C4-2B (cell line): ENCODE data around the gene NTRK3.

Experiments used
- H3K27ac ChIP-seq: fragments of 450-650 bp; 2 replicates; pipeline ENCODE4 v1.5.1; 2017
- ZFX ChIP-seq: fragments of 450-650 bp; IDR thresholded peaks from 2 replicates; pipeline ENCODE4 v1.6.1; 2017
- TF ChIP-seq, protein P1 (sequence below): fragments of 450-650 bp; conservative IDR thresholded peaks from 2 replicates; pipeline ENCODE4 v1.5.1; 2017; ENCODE audit warnings: mild to moderate bottlenecking

The NTRK3 gene

DNA sequence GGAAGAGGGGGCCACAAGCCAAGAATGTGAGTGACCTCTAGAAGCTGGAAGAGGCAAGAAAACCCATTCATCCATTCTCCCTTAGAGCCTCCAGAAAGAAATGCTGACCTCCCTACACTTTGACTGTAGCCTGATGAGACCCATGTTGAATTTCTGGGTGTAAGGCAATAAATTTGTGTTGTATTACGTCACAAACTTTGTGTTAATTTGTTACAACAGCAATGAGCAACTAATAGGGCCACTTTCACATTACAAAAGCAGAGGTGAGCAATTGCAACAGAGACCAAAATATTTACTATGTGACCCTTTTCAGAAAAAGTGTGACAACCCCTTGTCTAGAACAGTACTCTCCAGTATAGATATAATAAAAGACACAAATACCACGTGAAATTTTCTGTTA is 101.2 kb downstream of the NTRK3 start:
- no peak overlapping the region for H3K27ac ChIP-seq
- no peak for TF ChIP-seq ZFX
- TF ChIP-seq, protein P1, sequence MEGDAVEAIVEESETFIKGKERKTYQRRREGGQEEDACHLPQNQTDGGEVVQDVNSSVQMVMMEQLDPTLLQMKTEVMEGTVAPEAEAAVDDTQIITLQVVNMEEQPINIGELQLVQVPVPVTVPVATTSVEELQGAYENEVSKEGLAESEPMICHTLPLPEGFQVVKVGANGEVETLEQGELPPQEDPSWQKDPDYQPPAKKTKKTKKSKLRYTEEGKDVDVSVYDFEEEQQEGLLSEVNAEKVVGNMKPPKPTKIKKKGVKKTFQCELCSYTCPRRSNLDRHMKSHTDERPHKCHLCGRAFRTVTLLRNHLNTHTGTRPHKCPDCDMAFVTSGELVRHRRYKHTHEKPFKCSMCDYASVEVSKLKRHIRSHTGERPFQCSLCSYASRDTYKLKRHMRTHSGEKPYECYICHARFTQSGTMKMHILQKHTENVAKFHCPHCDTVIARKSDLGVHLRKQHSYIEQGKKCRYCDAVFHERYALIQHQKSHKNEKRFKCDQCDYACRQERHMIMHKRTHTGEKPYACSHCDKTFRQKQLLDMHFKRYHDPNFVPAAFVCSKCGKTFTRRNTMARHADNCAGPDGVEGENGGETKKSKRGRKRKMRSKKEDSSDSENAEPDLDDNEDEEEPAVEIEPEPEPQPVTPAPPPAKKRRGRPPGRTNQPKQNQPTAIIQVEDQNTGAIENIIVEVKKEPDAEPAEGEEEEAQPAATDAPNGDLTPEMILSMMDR = no peak

DNA sequence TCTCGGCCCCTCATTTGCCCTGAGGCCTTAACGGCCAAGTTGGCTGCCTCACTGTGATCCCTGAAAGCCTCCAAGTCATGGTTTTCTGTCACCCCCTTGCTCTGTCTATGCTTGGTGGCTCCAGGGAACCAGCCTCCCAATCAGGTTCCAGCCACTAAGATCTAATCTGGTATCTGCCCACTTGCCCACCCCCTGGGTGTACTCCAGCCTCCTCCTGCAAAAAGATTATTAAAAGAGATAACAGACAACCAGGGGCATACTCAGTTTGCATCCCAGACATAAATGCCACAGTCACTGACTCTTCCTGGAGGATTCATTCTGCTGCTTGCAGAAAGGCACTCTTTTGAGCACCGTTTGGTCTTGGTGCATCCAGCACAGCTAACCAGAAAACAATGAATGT is 103.9 kb downstream of the NTRK3 start:
- H3K27ac ChIP-seq = no peak overlapping the region
- no peak for TF ChIP-seq ZFX
- TF ChIP-seq, protein P1 = no peak

DNA sequence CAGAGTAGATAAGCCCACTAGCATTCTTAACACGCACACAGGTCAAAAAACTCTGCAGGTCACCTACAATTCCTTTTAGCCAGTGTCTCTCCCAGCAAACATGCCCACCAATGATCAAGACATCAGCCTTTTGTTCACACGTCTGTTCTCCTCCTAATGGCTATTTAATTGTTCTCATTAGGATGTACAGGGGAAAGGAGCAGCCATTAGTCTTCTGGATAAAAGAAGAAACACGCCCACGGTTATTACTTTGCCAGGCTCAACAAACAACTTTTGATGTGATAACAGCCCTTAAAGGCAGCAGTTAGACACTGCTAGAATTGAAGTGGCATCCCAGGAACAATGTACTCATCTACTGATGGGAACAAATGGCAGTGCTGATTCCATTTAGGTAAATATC is 108.8 kb downstream of the NTRK3 start:
- H3K27ac ChIP-seq = no peak overlapping the region
- TF ChIP-seq, protein P1 = no peak
- TF ChIP-seq ZFX = no peak

DNA sequence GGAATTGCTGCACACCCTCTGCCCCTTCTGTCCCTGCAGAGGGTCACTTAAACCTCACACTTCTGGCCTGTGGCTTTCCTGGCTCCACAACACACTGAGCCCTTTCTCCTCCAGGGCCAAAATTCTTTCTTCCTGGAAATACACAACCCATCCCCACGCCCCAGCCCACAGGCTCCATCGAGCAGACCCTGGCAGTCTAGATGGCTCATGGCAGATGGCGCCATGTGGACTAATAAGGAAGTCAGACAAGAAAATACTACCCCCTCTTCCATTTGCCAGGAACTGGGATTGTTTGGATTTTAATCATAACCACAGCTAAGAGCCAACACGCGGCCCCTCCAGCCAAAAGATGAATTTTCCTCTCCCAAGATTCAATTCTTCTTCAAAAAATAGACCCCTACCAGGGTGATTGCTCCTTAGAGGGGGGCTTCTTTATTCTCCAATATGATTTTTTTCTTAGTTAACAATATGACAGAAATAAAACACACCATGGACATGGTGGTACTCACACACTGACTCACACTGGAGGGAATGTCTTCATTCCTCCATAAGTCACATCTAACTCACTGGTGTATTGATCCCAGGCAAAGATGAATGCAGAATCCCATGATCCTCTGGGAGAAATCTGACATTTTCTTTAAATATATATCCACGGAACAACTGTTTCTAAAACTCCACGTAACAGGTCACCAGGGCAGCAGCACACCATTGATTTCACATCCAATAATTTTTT is 111.5 kb downstream of the NTRK3 start:
- H3K27ac ChIP-seq = no peak overlapping the region
- no peak for TF ChIP-seq ZFX
- TF ChIP-seq, protein P1 = no peak

DNA sequence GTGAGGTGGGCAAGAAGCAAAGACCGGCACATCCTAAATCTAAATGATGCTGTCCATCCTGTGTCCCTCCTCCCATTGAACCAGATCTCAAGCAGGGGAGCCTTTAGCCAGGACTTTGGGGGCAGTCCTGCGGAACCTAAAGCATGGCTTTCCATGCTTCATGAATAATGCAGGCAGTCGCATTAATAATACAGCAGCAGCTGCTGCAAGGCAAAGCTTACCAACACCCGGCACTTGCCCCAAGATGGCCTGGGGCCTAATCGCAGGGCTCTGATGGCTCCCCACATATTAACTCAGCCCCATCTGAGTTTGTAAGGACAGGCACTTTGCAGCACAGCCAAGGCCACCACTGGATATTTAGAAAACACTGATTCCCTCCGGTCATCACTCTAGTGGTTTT is 114.4 kb downstream of the NTRK3 start:
- TF ChIP-seq, protein P1 = no peak
- no peak for TF ChIP-seq ZFX
- no peak overlapping the region for H3K27ac ChIP-seq

DNA sequence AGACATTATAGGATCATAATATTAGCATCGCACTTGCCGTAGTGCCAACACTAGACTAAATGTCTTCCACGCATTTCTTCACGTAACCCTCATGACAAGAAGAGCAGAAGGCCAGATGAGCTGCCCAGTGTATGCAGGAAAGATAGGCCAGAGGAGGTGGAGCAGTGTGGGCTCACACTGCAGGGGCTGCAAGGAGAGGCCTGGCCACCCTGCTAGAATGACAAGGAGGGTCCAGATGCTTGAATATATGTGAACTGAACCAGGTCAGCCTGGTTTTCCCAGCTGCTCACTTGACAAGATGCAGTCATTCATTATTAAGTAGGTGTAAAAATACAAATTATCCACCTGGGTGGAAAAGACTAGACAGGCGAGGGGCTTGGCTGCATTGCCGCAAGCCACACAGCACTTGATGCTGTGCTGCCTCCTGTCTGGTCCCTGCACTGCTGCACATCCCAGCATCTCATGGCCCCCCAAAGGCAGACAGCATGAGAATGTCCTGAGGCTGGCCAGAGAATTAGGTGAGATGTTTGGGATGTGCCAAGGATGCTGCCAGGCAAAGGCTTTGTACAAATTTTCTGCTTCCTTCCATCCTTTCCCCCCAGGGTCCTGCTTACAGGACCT is 115.2 kb downstream of the NTRK3 start:
- H3K27ac ChIP-seq = no peak overlapping the region
- TF ChIP-seq ZFX = no peak
- TF ChIP-seq, protein P1 = no peak

DNA sequence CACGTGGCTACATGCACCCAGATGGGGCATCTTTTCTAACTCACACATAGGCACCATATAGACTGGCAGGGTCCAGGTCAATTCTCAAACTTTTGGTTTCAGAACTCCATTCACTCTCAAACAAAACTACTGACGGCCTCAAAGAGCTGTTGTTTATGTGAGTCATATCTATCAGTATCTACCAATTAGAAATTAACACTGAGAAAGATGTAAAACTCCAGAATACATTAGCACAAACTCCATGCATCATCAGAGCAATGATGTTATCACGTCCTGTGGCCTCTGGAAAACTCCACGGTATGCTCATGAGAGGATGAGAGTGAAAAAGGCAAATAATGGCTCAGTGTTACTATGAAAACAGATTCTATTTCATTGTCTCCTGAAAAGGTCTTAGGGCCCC is 116.1 kb downstream of the NTRK3 start:
- TF ChIP-seq, protein P1 = no peak
- TF ChIP-seq ZFX = no peak
- no peak overlapping the region for H3K27ac ChIP-seq
